IMR-90 (cell line): ENCODE results near the gene WDR49. TPM values are rescaled to one million over a fixed set of nuclear protein-coding genes. Genes with fewer than 3 reads are reported as not detected.

ENCODE experiments used
- ATAC-seq: fragments of 200-7000 bp; cut with Tn5 transposase; 2 replicates; pipeline ENCODE4 v1.9.1; 2020; ENCODE audit warnings: low read depth, mild to moderate bottlenecking, moderate library complexity
- BruUV-seq: library from RNA; stranded (reverse); fragments of 400-500 nt; replicated peaks from 2 replicates; lab custom pipeline; 2021; lab: Mats Ljungman, UMichigan
- CTCF ChIA-PET: fragments of 300-600 bp; formaldehyde crosslinking; extraction: SDS; loops from one replicate; lab custom pipeline; 2021; ENCODE audit warnings: antibody characterized with exemption; lab: Yijun Ruan, JAX
- POLR2A ChIA-PET: fragments of 300-600 bp; sonication (Branson Sonifier 250); formaldehyde crosslinking; loops from one replicate; lab custom pipeline; 2022; ENCODE audit warnings: antibody characterized with exemption; ENCODE audit not compliant: unreplicated experiment; lab: Charles Lee
- DNase-seq: peaks from one replicate; pipeline ENCODE4 v3.0.0; 2013
- H2AFZ ChIP-seq: replicated peaks from 2 replicates; pipeline ENCODE3; 2013; ENCODE audit warnings: low read length, mild to moderate bottlenecking; ENCODE audit not compliant: poor library complexity
- H2AK5ac ChIP-seq: 2 replicates; pipeline ENCODE4 v1.6.1; 2013; ENCODE audit warnings: low read depth, low read length, inconsistent platforms
- H2AK9ac ChIP-seq: replicated peaks from 2 replicates; pipeline ENCODE3; 2013; ENCODE audit warnings: mild to moderate bottlenecking, low read depth, low read length, moderate library complexity; ENCODE audit not compliant: poor library complexity
- H2BK120ac ChIP-seq: 2 replicates; pipeline ENCODE4 v1.6.1; 2013; ENCODE audit warnings: low read depth, low read length, inconsistent platforms
- H2BK15ac ChIP-seq: 3 replicates; pipeline ENCODE4 v1.6.1; 2013; ENCODE audit warnings: low read depth, low read length, inconsistent platforms
- H2BK20ac ChIP-seq: 2 replicates; pipeline ENCODE4 v1.6.1; 2013; ENCODE audit warnings: low read depth, mild to moderate bottlenecking, inconsistent platforms, low read length, moderate library complexity
- H2BK5ac ChIP-seq: 2 replicates; pipeline ENCODE4 v1.6.1; 2013; ENCODE audit warnings: mild to moderate bottlenecking, low read depth, low read length, inconsistent platforms; ENCODE audit not compliant: poor library complexity, severe bottlenecking
- H3K14ac ChIP-seq: replicated peaks from 2 replicates; pipeline ENCODE4 v1.6.1; 2013; ENCODE audit warnings: low read depth, low read length, inconsistent platforms
- H3K18ac ChIP-seq: 2 replicates; pipeline ENCODE4 v1.6.1; 2013; ENCODE audit warnings: low read depth, low read length, control low read depth
- H3K23ac ChIP-seq: 2 replicates; pipeline ENCODE4 v1.6.1; 2013; ENCODE audit warnings: low read depth, low read length, inconsistent platforms
- H3K27ac ChIP-seq: 2 replicates; pipeline ENCODE4 v1.5.1; 2013; ENCODE audit warnings: mild to moderate bottlenecking, control low read depth, low read length; ENCODE audit not compliant: insufficient read depth
- H3K27me3 ChIP-seq: 2 replicates; pipeline ENCODE4 v1.6.1; 2013; ENCODE audit warnings: low read length; ENCODE audit not compliant: control insufficient read depth, insufficient read depth
- H3K36me3 ChIP-seq: 2 replicates; pipeline ENCODE4 v1.6.1; 2013; ENCODE audit warnings: low read length, mixed read lengths; ENCODE audit not compliant: control insufficient read depth, insufficient read depth
- H3K4ac ChIP-seq: 2 replicates; pipeline ENCODE4 v1.6.1; 2013; ENCODE audit warnings: low read depth, low read length, inconsistent platforms
- H3K4me1 ChIP-seq: 2 replicates; pipeline ENCODE4 v1.6.1; 2013; ENCODE audit warnings: low read length, mixed read lengths; ENCODE audit not compliant: control insufficient read depth, insufficient read depth
- H3K4me2 ChIP-seq: 2 replicates; pipeline ENCODE4 v1.6.1; 2013; ENCODE audit warnings: low read depth, mild to moderate bottlenecking, control low read depth, low read length, moderate library complexity
- H3K4me3 ChIP-seq: 2 replicates; pipeline ENCODE4 v1.5.1; 2013; ENCODE audit warnings: low read depth, mild to moderate bottlenecking, control low read depth, low read length, moderate library complexity; ENCODE audit not compliant: insufficient read depth
- H3K56ac ChIP-seq: 2 replicates; pipeline ENCODE4 v1.6.1; 2013; ENCODE audit warnings: low read length, inconsistent platforms; ENCODE audit not compliant: insufficient read depth; ENCODE audit errors: extremely low read depth
- H3K79me1 ChIP-seq, 2 experiments: 2 replicates each; pipeline ENCODE4 v1.6.1; 2013; ENCODE audit warnings: low read length in 2 of 2, inconsistent platforms in 1 of 2, low read depth in 1 of 2
- H3K9ac ChIP-seq: 2 replicates; pipeline ENCODE4 v1.6.1; 2013; ENCODE audit warnings: low read depth, low read length, control low read depth
- H3K9me1 ChIP-seq: 2 replicates; pipeline ENCODE4 v1.6.1; 2013; ENCODE audit warnings: low read length, inconsistent platforms; ENCODE audit not compliant: insufficient read depth
- H3K9me3 ChIP-seq: 2 replicates; pipeline ENCODE4 v1.6.1; 2013; ENCODE audit warnings: low read length; ENCODE audit not compliant: control insufficient read depth, insufficient read depth
- H4K20me1 ChIP-seq: 2 replicates; pipeline ENCODE4 v1.6.1; 2013; ENCODE audit warnings: low read length, inconsistent platforms; ENCODE audit not compliant: insufficient read depth
- H4K5ac ChIP-seq: 2 replicates; pipeline ENCODE4 v1.6.1; 2013; ENCODE audit warnings: mild to moderate bottlenecking, low read depth, low read length, control low read depth
- H4K8ac ChIP-seq, 2 experiments: 2 replicates each; pipeline ENCODE4 v1.6.1; 2013; ENCODE audit warnings: low read depth in 2 of 2, low read length in 2 of 2, control low read depth in 1 of 2, inconsistent platforms in 1 of 2
- H4K91ac ChIP-seq: 2 replicates; pipeline ENCODE4 v1.6.1; 2013; ENCODE audit warnings: low read depth, low read length, inconsistent platforms; ENCODE audit not compliant: insufficient read depth
- BHLHE40 ChIP-seq: fragments of 150-350 bp; IDR thresholded peaks from 2 replicates; pipeline ENCODE4 v1.6.1; 2016; ENCODE audit warnings: mild to moderate bottlenecking, low read depth, low read length
- CEBPB ChIP-seq: IDR thresholded peaks from 2 replicates; pipeline ENCODE4 v1.6.1; 2012; ENCODE audit warnings: low read depth, low read length, improper control_type of control experiment
- RAD21 ChIP-seq: IDR thresholded peaks from 2 replicates; pipeline ENCODE4 v1.6.1; 2012; ENCODE audit warnings: low read length, improper control_type of control experiment
- RCOR1 ChIP-seq: IDR thresholded peaks from 2 replicates; pipeline ENCODE4 v1.6.1; 2012; ENCODE audit warnings: mild to moderate bottlenecking, low read length, improper control_type of control experiment; ENCODE audit not compliant: insufficient replicate concordance
- RFX5 ChIP-seq: IDR thresholded peaks from 2 replicates; pipeline ENCODE4 v1.8.0; 2012; ENCODE audit warnings: low read depth, mild to moderate bottlenecking, low read length, moderate library complexity
- WGBS, 2 experiments: methylation state at CpG; one replicate each; pipeline versions ENCODE4 v1.1.5 to v1.1.7; 2013; ENCODE audit warnings: missing lambda C conversion rate in 2 of 2; ENCODE audit not compliant: insufficient read length in 1 of 2; ENCODE audit errors: extremely low coverage in 2 of 2; 5-methylcytosine and 5-hydroxymethylcytosine counted together
- dilution Hi-C: fragments of 300-500 bp; cut with HindIII; formaldehyde crosslinking; loops from one replicate; pipeline ENCODE4 v1.14.3; 2018; ENCODE audit warnings: low sequenced_read_pairs; ENCODE audit not compliant: unreplicated experiment
- in situ Hi-C: fragments of 300-500 bp; cut with MboI; formaldehyde crosslinking; loops from 3 replicates; pipeline ENCODE4 v1.14.3; 2019; ENCODE audit warnings: low sequenced_read_pairs, inconsistent platforms, mixed read lengths
- intact Hi-C: fragments of 100-400 bp; cut with micrococcal nuclease; formaldehyde crosslinking; loops from 2 replicates; pipeline ENCODE4 v1.10.0; 2022
- polyA plus RNA-seq, 3 experiments: library from polyadenylated mRNA; depleted of rRNA; stranded (reverse); fragments of >200 nt; gene quantifications; 2 replicates each; pipeline ENCODE4 v1.2.3, GENCODE V29; 2012; ENCODE audit warnings: low replicate concordance in 1 of 3
- total RNA-seq: library from RNA; depleted of rRNA; stranded (reverse); fragments of >200 nt; gene quantifications from 2 replicates; pipeline ENCODE4 v1.2.3, GENCODE V29; 2012
- TF ChIP-seq, protein P1 (sequence below): fragments of 150-350 bp; IDR thresholded peaks from 2 replicates; pipeline ENCODE4 v1.6.1; 2017; ENCODE audit warnings: mild to moderate bottlenecking, antibody characterized with exemption, low read length, low read depth
- TF ChIP-seq, protein P2 (sequence below): conservative IDR thresholded peaks from 2 replicates; pipeline ENCODE4 v1.5.1; 2012; ENCODE audit warnings: mild to moderate bottlenecking, low read depth, low read length, improper control_type of control experiment
- TF ChIP-seq, protein P3 (sequence below): fragments of 150-350 bp; IDR thresholded peaks from 2 replicates; pipeline ENCODE4 v1.6.1; 2016; ENCODE audit warnings: low read depth, mild to moderate bottlenecking, low read length, moderate library complexity, borderline replicate concordance

The WDR49 gene
- total and polyA plus RNA-seq, 2 of the 4 experiments (the other 2 are of a cell fraction): not detected

DNA sequence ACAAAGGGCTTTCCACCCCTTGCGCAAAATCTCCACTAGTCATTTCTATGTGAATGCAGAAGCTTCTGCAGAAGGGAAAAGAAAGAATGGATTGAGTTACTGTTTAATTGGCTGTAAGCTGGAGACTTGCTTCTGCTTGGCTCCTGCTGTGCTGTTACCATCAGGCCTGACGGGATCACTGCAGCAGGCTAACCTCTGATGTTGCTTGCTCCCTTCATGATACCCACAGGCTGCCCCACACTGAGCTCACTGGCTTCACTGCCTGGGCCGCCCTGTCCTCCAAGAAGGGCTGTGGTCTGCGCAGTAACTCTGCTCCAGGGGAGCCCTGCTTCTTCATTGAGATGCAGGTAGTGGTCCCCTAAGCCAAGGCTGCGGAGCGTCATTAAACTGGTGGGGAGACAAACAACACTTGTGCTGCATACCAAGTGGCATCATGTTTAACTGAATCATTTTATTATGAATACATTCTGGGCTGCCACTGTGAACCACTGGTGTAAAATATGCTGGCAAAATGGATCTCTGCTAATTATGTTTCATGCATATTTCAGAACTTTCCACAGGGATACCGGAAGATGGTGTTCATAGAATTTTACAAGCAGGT lies 78.6 kb downstream of the WDR49 start:
- no peak for ATAC-seq
- dilution Hi-C loops: no loop called here
- no peak overlapping the region for H2BK15ac ChIP-seq

More for the DNA sequence above, 78.6 kb downstream of the WDR49 start:
- no peak overlapping the region for H4K8ac ChIP-seq
- no peak overlapping the region for H3K9ac ChIP-seq
- H3K4ac ChIP-seq: no peak overlapping the region
- H2AK9ac ChIP-seq: no peak overlapping the region
- no peaks in the 10 kb centered on the region for H3K27me3 ChIP-seq
- H3K9me3 ChIP-seq: no peaks in the 10 kb centered on the region; the same call in 1 of the 2 replicates
- no peak overlapping the region for H2BK5ac ChIP-seq
- no peak overlapping the region for H2AK5ac ChIP-seq
- no peak overlapping the region for H3K18ac ChIP-seq
- intact Hi-C loops: no loop called here
- H3K4me3 ChIP-seq: no peak overlapping the region
- H3K4me1 ChIP-seq: no peaks in the 10 kb centered on the region
- no peak overlapping the region for H3K56ac ChIP-seq
- no CpG with 5 or more reads among the region's 7 CpGs for WGBS, 2 experiments
- H4K91ac ChIP-seq: no peak overlapping the region
- TF ChIP-seq CEBPB (no peak), RFX5 (no peak), BHLHE40 (no peak), RCOR1 (no peak), RAD21 (no peak)
- TF ChIP-seq, protein P1, sequence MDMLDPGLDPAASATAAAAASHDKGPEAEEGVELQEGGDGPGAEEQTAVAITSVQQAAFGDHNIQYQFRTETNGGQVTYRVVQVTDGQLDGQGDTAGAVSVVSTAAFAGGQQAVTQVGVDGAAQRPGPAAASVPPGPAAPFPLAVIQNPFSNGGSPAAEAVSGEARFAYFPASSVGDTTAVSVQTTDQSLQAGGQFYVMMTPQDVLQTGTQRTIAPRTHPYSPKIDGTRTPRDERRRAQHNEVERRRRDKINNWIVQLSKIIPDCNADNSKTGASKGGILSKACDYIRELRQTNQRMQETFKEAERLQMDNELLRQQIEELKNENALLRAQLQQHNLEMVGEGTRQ: no peak
- TF ChIP-seq, protein P2, sequence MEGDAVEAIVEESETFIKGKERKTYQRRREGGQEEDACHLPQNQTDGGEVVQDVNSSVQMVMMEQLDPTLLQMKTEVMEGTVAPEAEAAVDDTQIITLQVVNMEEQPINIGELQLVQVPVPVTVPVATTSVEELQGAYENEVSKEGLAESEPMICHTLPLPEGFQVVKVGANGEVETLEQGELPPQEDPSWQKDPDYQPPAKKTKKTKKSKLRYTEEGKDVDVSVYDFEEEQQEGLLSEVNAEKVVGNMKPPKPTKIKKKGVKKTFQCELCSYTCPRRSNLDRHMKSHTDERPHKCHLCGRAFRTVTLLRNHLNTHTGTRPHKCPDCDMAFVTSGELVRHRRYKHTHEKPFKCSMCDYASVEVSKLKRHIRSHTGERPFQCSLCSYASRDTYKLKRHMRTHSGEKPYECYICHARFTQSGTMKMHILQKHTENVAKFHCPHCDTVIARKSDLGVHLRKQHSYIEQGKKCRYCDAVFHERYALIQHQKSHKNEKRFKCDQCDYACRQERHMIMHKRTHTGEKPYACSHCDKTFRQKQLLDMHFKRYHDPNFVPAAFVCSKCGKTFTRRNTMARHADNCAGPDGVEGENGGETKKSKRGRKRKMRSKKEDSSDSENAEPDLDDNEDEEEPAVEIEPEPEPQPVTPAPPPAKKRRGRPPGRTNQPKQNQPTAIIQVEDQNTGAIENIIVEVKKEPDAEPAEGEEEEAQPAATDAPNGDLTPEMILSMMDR: no peak
- TF ChIP-seq, protein P3, sequence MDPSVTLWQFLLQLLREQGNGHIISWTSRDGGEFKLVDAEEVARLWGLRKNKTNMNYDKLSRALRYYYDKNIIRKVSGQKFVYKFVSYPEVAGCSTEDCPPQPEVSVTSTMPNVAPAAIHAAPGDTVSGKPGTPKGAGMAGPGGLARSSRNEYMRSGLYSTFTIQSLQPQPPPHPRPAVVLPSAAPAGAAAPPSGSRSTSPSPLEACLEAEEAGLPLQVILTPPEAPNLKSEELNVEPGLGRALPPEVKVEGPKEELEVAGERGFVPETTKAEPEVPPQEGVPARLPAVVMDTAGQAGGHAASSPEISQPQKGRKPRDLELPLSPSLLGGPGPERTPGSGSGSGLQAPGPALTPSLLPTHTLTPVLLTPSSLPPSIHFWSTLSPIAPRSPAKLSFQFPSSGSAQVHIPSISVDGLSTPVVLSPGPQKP: no peak
- H2BK120ac ChIP-seq: no peak overlapping the region
- no peak overlapping the region for H3K4me2 ChIP-seq
- H2AFZ ChIP-seq: no peak overlapping the region
- no peaks in the 10 kb centered on the region for H3K36me3 ChIP-seq
- H3K23ac ChIP-seq: no peak overlapping the region
- no peak overlapping the region for H3K27ac ChIP-seq
- no peaks in the 10 kb centered on the region for H4K20me1 ChIP-seq
- BruUV-seq: no TSS peak
- CTCF ChIA-PET: no interaction called here
- H3K79me1 ChIP-seq: no peaks in the 10 kb centered on the region
- H3K14ac ChIP-seq: no peak overlapping the region
- no peak overlapping the region for H2BK20ac ChIP-seq
- in situ Hi-C loops: no loop called here
- POLR2A ChIA-PET: no interaction called here
- H4K5ac ChIP-seq: no peak overlapping the region
- no peaks in the 10 kb centered on the region for H3K9me1 ChIP-seq
- no peak for DNase-seq
